K562 (cell line): ENCODE results near the gene HDGFL2. TPM values are rescaled to one million over a fixed set of nuclear protein-coding genes. Genes with fewer than 3 reads are reported as not detected.

ENCODE experiments used
- E2F3 ChIP-seq: fragments of 250-450 bp; sonication (Bioruptor Pico); IDR thresholded peaks from 2 replicates; pipeline ENCODE4 v1.4.0; 2020; ENCODE audit warnings: mild to moderate bottlenecking
- FOXA1 ChIP-seq: fragments of 450-650 bp; IDR thresholded peaks from 2 replicates; pipeline ENCODE4 v1.6.1; 2016; ENCODE audit warnings: mild to moderate bottlenecking, borderline replicate concordance
- FOXA3 ChIP-seq, 2 experiments: fragments of 450-650 bp in 1 of 2; sonication (generic) in 1 of 2; formaldehyde crosslinking; IDR thresholded peaks in 1 of 2; conservative IDR thresholded peaks in 1 of 2; 2 replicates each; pipeline versions ENCODE4 v1.4.0 to v1.8.0; 2020 to 2022; ENCODE audit warnings: mild to moderate bottlenecking in 2 of 2, missing genetic modification reagents in 1 of 2
- HEY1 ChIP-seq: fragments of 250-450 bp; sonication (Bioruptor Pico); IDR thresholded peaks from 2 replicates; pipeline ENCODE4 v1.5.0; 2020; ENCODE audit warnings: mild to moderate bottlenecking, moderate library complexity, borderline replicate concordance
- KDM2B ChIP-seq: fragments of 250-450 bp; sonication (Bioruptor Pico); IDR thresholded peaks from 2 replicates; pipeline ENCODE4 v1.8.0; 2021; ENCODE audit warnings: mild to moderate bottlenecking, moderate library complexity
- MECOM ChIP-seq: fragments of 250-450 bp; sonication (Bioruptor Pico); IDR thresholded peaks from 2 replicates; pipeline ENCODE4 v1.8.0; 2022; ENCODE audit warnings: inconsistent platforms
- RCOR1 ChIP-seq, 2 experiments: IDR thresholded peaks; 2 replicates each; pipeline ENCODE4 v1.6.1; 2012; ENCODE audit warnings: low read depth in 2 of 2, low read length in 2 of 2, borderline replicate concordance in 1 of 2, improper control_type of control experiment in 1 of 2
- REST ChIP-seq, 2 experiments: fragments of 450-650 bp; formaldehyde crosslinking in 1 of 2; IDR thresholded peaks; 2 replicates each; pipeline versions ENCODE4 v1.4.0 to v1.6.1; 2014 to 2020; ENCODE audit warnings: mild to moderate bottlenecking in 2 of 2, borderline replicate concordance in 1 of 2, low read depth in 1 of 2
- SMARCB1 ChIP-seq: IDR thresholded peaks from 2 replicates; pipeline ENCODE4 v1.6.1; 2011; ENCODE audit warnings: improper control_type of control experiment, low read depth; ENCODE audit not compliant: insufficient read length
- STAT5B ChIP-seq: fragments of 250-450 bp; sonication (Bioruptor Pico); IDR thresholded peaks from 2 replicates; pipeline ENCODE4 v1.8.0; 2021; ENCODE audit warnings: mild to moderate bottlenecking, inconsistent platforms
- TCF7L2 ChIP-seq: fragments of 150-350 bp; IDR thresholded peaks from 2 replicates; pipeline ENCODE4 v1.6.1; 2016; ENCODE audit warnings: low read depth, mild to moderate bottlenecking, low read length, moderate library complexity
- TRIM24 ChIP-seq, 2 experiments: fragments of 450-650 bp; IDR thresholded peaks; 2 replicates each; pipeline ENCODE4 v1.6.1; 2016
- U2AF1 ChIP-seq: fragments of 200-400 bp; formaldehyde crosslinking; optimal IDR thresholded peaks from 2 replicates; pipeline ENCODE3; 2017; ENCODE audit warnings: mild to moderate bottlenecking, low read depth, low read length, moderate library complexity
- ZNF124 ChIP-seq: sonication (generic); formaldehyde crosslinking; IDR thresholded peaks from 2 replicates; pipeline ENCODE4 v1.8.1; 2022; ENCODE audit warnings: missing genetic modification reagents
- ZNF311 ChIP-seq: fragments of 250-450 bp; sonication (Bioruptor Pico); IDR thresholded peaks from 2 replicates; pipeline ENCODE4 v1.4.0; 2020; ENCODE audit warnings: mild to moderate bottlenecking, moderate library complexity
- polyA plus RNA-seq, 8 experiments: library from polyadenylated mRNA; depleted of rRNA in 4 of 8; stranded (reverse) in 5 of 8; unstranded in 3 of 8; fragments of >200 nt; fragmentation: Nextera tagmentation in 2 of 8; fragmentation: Illumina TruSeq in 1 of 8; extraction: Ambion mirVana in 2 of 8; extraction: Trizol in 1 of 8; gene quantifications; 2 replicates each; pipeline versions ENCODE4 v1.2.1 to v1.2.3, GENCODE V29; 2011 to 2014; ENCODE audit warnings: inconsistent platforms in 1 of 8, missing spikeins in 1 of 8
- total RNA-seq, 7 experiments: library from RNA; depleted of rRNA in 6 of 7; stranded (reverse); fragments of >200 nt in 6 of 7; fragmentation: Illumina TruSeq in 2 of 7; extraction: Trizol in 2 of 7; gene quantifications; 2 replicates each; pipeline versions ENCODE4 v1.2.1 to v1.2.3, GENCODE V29; 2011 to 2021; ENCODE audit warnings: low replicate concordance in 1 of 7
- TF ChIP-seq, protein P1 (sequence below): fragments of 250-450 bp; sonication (Bioruptor Pico); IDR thresholded peaks from 2 replicates; pipeline ENCODE4 v1.4.0; 2020; ENCODE audit warnings: mild to moderate bottlenecking, moderate library complexity
- TF ChIP-seq, protein P2 (sequence below): sonication (generic); formaldehyde crosslinking; IDR thresholded peaks from 2 replicates; pipeline ENCODE4 v1.5.0; 2020; ENCODE audit warnings: missing genetic modification reagents

The HDGFL2 gene
- total and polyA plus RNA-seq, 9 of the 15 experiments (the other 6 are each of a cell fraction or from before 2014, with no cell fraction given) = 0.13 to 61.7 (median 16.0) TPM

DNA sequence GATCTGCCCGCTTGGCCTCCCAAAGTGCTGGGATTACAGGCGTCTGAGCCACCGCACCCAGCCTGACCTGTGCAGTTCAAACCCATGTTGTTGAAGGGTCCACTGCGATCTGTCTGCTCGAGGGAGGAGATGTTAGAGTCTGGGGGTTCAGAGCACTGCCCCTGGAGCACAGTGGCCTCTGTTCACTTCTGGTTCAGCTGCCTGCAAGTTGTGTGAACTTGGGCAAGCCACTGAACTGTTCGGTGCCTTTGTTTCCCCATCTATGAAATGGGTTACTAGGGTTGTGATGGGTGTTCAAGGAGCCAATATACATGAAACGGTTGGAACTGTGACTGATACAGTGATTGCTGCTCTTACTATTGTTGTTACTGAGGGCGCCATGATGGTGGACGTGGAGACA, 61.2 kb downstream of the HDGFL2 start (continued):
- TF ChIP-seq FOXA3 (CRISPR knock-in tag; conservative IDR thresholded peaks at IDR 0.05 in 1 of 2, IDR thresholded peaks at IDR 0.05 in 1 of 2) (no peak), E2F3 (CRISPR knock-in tag) (no peak), STAT5B (CRISPR knock-in tag) (no peak), ZNF124 (CRISPR knock-in tag) (no peak), HEY1 (CRISPR knock-in tag) (no peak), U2AF1 (no peak), KDM2B (no peak), RCOR1 (IDR thresholded peaks at IDR 0.05; ENCODE audit: borderline replicate concordance in 1 of 2, low read depth in 2 of 2, low read length in 2 of 2) (peak in 1 of 2 experiments; percentile 5; a peak in 1 of 4 replicates), REST (IDR thresholded peaks at IDR 0.05; ENCODE audit: borderline replicate concordance) (no peak), REST (CRISPR knock-in tag; IDR thresholded peaks at IDR 0.05; ENCODE audit: low read depth) (no peak), MECOM (CRISPR knock-in tag) (no peak), TRIM24 (IDR thresholded peaks at IDR 0.05) (no peak), SMARCB1 (no peak), FOXA1 (no peak), TCF7L2 (no peak), ZNF311 (no peak)
- TF ChIP-seq, protein P1, sequence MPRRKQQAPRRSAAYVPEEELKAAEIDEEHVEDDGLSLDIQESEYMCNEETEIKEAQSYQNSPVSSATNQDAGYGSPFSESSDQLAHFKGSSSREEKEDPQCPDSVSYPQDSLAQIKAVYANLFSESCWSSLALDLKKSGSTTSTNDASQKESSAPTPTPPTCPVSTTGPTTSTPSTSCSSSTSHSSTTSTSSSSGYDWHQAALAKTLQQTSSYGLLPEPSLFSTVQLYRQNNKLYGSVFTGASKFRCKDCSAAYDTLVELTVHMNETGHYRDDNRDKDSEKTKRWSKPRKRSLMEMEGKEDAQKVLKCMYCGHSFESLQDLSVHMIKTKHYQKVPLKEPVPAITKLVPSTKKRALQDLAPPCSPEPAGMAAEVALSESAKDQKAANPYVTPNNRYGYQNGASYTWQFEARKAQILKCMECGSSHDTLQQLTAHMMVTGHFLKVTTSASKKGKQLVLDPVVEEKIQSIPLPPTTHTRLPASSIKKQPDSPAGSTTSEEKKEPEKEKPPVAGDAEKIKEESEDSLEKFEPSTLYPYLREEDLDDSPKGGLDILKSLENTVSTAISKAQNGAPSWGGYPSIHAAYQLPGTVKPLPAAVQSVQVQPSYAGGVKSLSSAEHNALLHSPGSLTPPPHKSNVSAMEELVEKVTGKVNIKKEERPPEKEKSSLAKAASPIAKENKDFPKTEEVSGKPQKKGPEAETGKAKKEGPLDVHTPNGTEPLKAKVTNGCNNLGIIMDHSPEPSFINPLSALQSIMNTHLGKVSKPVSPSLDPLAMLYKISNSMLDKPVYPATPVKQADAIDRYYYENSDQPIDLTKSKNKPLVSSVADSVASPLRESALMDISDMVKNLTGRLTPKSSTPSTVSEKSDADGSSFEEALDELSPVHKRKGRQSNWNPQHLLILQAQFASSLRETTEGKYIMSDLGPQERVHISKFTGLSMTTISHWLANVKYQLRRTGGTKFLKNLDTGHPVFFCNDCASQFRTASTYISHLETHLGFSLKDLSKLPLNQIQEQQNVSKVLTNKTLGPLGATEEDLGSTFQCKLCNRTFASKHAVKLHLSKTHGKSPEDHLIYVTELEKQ = no peak
- TF ChIP-seq, protein P2, sequence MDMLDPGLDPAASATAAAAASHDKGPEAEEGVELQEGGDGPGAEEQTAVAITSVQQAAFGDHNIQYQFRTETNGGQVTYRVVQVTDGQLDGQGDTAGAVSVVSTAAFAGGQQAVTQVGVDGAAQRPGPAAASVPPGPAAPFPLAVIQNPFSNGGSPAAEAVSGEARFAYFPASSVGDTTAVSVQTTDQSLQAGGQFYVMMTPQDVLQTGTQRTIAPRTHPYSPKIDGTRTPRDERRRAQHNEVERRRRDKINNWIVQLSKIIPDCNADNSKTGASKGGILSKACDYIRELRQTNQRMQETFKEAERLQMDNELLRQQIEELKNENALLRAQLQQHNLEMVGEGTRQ (CRISPR knock-in tag) = no peak
